ENCODE measurements around the gene FEN1. TPM values are rescaled to one million over a fixed set of nuclear protein-coding genes. Genes with fewer than 3 reads are reported as not detected.

Gene FEN1
- total RNA-seq, 2 donors from 2014 or later: 4.5 to 5.4 TPM

DNA sequence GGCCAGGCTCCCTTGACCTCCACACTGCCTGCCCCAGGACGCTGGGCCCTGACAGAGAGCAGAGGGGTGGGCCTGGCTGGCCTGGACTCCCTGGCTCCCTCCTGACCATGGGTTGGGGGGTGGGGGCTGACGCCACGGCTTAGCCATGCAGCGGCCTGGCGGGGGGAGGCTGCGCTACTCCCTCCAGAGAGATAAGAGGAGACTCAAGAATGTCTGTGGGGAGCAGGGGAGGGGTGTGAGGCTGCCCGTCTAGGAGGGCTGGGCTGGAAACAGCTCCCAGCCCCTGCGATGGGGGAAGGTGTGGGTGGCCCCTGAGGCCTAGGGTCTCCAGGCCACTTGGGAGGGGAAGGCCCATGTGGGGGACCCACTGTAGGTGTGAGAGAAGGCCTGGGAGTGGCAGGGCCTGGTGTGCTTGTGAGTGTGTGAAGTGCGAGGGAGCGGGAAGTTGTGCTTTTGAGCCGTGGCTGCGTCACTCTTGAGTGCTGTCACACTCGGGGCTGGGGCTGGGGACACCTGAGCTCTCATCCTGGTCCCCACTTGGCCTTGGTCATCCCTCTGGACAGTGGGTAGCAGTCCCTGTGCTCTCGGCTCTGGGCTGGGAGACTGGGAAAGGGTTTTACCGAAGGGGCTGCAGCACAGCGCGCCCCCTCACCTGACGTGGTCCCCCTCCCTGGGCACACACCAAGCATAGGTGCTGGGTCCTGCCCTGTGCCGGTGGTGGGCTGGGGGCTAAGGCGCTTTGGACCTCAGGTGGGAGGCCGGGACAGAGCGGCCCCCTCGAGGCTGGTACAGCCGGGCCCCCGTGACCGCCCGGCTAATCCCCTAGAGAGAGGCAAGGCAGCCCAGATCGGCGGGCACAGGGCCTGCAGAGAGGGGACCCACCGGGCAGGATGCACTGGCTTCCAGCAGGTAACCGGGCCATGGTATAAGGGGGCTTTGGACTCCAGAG is 37.9 kb upstream of the FEN1 start:
- ATAC-seq (ENCODE audit: insufficient number of reproducible peaks, low FRiP score, low read depth): no peak
- Histone ChIP-seq H3K36me3 (no peaks in the 10 kb centered on the region), H3K4me3 (no peak overlapping the region), H3K27ac (no peak overlapping the region), H3K4me1 (ENCODE audit: control insufficient read depth in 1 of 2, low read depth in 2 of 2) (peaks cover 0 to 5% of the 10 kb centered on the region in 2 donors), H3K9me3 (no peaks in the 10 kb centered on the region), H3K27me3 (replicated peaks; ENCODE audit: insufficient read depth) (no peaks in the 10 kb centered on the region)
- DNase-seq (ENCODE audit: low spot score): no peak
- TF ChIP-seq, protein P1, sequence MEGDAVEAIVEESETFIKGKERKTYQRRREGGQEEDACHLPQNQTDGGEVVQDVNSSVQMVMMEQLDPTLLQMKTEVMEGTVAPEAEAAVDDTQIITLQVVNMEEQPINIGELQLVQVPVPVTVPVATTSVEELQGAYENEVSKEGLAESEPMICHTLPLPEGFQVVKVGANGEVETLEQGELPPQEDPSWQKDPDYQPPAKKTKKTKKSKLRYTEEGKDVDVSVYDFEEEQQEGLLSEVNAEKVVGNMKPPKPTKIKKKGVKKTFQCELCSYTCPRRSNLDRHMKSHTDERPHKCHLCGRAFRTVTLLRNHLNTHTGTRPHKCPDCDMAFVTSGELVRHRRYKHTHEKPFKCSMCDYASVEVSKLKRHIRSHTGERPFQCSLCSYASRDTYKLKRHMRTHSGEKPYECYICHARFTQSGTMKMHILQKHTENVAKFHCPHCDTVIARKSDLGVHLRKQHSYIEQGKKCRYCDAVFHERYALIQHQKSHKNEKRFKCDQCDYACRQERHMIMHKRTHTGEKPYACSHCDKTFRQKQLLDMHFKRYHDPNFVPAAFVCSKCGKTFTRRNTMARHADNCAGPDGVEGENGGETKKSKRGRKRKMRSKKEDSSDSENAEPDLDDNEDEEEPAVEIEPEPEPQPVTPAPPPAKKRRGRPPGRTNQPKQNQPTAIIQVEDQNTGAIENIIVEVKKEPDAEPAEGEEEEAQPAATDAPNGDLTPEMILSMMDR (IDR thresholded peaks at IDR 0.05): no peak

DNA sequence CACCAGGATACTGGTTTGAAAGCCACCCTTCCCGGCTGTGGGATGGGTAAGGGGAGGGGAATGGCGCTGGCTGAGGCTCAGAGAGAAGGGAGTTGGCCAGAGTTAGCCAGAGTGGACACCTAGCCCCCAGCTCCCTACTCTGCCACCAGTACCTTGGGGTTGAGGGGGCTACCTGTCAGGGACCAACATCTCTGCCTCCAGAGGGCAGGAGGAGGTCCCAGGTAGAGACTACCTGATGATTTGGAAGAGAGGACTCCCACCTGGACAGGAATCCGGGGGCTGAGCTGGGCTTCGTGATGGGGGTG is 36.6 kb upstream of the FEN1 start:
- no peaks in the 10 kb centered on the region for H3K9me3 ChIP-seq
- DNase-seq (ENCODE audit: low spot score): no peak
- no peaks in the 10 kb centered on the region for H3K27me3 ChIP-seq (replicated peaks; ENCODE audit: insufficient read depth)
- H3K27ac ChIP-seq: no peak overlapping the region
- ATAC-seq (ENCODE audit: insufficient number of reproducible peaks, low FRiP score, low read depth): no peak
- no peaks in the 10 kb centered on the region for H3K36me3 ChIP-seq
- H3K4me3 ChIP-seq: no peak overlapping the region
- peaks cover 0 to 5% of the 10 kb centered on the region in 2 donors for H3K4me1 ChIP-seq (ENCODE audit: control insufficient read depth in 1 of 2, low read depth in 2 of 2)
- TF ChIP-seq, protein P1 (IDR thresholded peaks at IDR 0.05): no peak

DNA sequence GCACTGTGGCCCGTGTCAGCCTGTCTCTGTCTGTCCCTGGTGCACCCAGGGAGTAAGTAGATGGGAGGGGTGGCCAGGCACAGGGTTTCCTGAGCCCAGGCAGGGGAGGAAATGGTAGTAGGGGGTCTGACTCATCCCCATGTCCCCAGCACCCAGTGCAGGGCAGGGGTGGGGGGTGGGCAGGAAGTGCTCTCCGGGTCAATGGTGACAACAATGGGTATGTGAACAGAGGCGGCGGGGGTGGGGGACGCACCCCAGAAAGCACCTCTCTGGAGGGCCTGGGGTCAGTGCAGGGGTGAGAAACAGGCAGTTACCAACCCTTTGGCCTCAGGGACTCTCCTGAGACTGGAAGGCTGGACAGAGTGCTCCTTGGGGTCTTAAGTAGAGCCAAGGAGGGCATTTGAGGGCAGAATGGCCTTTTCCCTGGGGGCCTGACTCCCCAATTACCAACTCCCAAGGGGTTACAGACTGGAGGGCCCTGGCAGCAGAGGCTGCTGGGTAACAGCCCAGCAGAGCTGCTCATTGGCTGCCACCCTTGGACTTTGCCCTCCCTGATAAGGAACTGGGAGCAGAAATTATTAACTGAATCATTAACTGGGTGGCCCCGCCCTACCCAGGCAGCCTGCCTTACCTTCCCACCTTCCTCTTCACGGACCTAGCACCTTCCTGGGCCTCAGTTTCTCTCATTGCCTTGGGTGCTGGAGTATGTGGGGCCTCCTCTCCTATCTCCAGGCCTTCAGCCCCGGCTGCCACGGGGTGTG is 36.1 kb upstream of the FEN1 start:
- Histone ChIP-seq H3K36me3 (no peaks in the 10 kb centered on the region), H3K4me3 (no peak overlapping the region), H3K4me1 (ENCODE audit: control insufficient read depth in 1 of 2, low read depth in 2 of 2) (peaks cover 0 to 5% of the 10 kb centered on the region in 2 donors), H3K27me3 (replicated peaks; ENCODE audit: insufficient read depth) (no peaks in the 10 kb centered on the region), H3K9me3 (no peaks in the 10 kb centered on the region), H3K27ac (no peak overlapping the region)
- ATAC-seq (ENCODE audit: insufficient number of reproducible peaks, low FRiP score, low read depth) (no peak), DNase-seq (ENCODE audit: low spot score) (no peak)
- TF ChIP-seq, protein P1 (IDR thresholded peaks at IDR 0.05): no peak

DNA sequence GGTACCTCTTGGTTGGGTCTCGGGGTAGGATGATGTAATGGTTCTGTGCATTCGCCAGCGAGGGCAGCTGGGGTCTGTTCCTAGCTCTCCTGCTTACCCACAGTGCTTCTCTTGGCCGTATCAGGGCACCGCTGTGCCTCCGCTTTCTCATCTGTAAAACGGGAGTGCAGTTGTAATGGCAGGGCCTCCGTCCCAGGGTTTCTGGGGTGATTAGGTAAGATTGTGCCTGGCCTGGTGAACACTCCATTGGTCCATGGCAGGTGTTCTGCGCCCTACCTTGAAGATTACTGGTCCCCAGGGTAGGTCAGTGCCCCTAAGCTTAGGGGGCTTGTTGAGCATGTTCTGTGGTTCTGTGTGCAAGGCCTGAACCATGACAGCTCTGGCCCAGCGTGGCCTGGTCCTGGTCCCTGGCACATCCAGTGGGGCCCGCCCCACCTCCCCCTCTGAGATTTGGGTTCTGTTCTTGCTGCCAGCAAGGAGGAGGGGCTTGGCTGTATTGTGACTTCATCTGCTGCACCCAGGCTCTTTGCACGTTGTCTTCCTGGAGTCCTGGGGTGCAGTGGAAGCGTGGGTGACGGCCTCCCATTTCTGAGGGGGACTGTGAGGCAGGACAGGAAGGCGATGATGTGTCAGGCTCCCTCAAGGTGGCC is 35.4 kb upstream of the FEN1 start:
- Histone ChIP-seq H3K27me3 (replicated peaks; ENCODE audit: insufficient read depth) (no peaks in the 10 kb centered on the region), H3K27ac (no peak overlapping the region), H3K36me3 (no peaks in the 10 kb centered on the region), H3K4me1 (ENCODE audit: control insufficient read depth in 1 of 2, low read depth in 2 of 2) (no peaks in the 10 kb centered on the region), H3K4me3 (no peak overlapping the region), H3K9me3 (no peaks in the 10 kb centered on the region)
- no peak for DNase-seq (ENCODE audit: low spot score)
- ATAC-seq (ENCODE audit: insufficient number of reproducible peaks, low FRiP score, low read depth): no peak
- TF ChIP-seq, protein P1 (IDR thresholded peaks at IDR 0.05): no peak

DNA sequence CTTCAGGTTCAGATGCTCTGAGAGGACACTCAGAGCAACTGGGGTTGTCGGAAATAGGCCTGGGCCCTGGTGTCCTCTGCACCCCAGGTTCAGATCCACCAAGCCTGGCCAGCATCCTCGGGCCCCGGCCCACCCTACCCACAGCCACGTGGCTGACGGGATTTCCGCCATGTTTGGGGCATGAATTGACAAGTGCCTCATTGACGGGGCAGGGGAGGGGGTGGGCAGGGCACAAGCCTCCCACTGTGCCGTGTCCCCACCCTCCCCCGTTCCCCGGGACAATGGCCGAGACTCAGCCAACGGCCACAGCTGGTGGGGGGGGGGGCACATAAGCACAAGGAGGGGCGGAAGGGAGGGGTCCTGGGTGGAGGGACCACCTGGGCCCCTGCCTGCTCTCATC is 31.8 kb upstream of the FEN1 start:
- Histone ChIP-seq H3K4me3 (no peak overlapping the region), H3K4me1 (ENCODE audit: control insufficient read depth in 1 of 2, low read depth in 2 of 2) (no peaks in the 10 kb centered on the region), H3K36me3 (no peaks in the 10 kb centered on the region), H3K27ac (no peak overlapping the region), H3K27me3 (replicated peaks; ENCODE audit: insufficient read depth) (no peaks in the 10 kb centered on the region), H3K9me3 (no peaks in the 10 kb centered on the region)
- ATAC-seq (ENCODE audit: insufficient number of reproducible peaks, low FRiP score, low read depth): no peak
- DNase-seq (ENCODE audit: low spot score): no peak
- TF ChIP-seq, protein P1 (IDR thresholded peaks at IDR 0.05): no peak

Data from thoracic aorta (tissue), 2 donors.